Activated naive CD4-positive, alpha-beta T cell treated with anti-CD3 and anti-CD28 coated beads, Interleukin-2, amount 50 U/mL, for 24 hours (primary cell): ENCODE results near the gene CABLES1.

Experiments
- H3K27ac Mint-ChIP-seq: one replicate; pipeline ENCODE4 v1.8.0; 2021; ENCODE audit warnings: mild to moderate bottlenecking, mixed read lengths
- H3K27me3 Mint-ChIP-seq: one replicate; pipeline ENCODE4 v1.8.0; 2021; ENCODE audit warnings: mixed read lengths
- H3K36me3 Mint-ChIP-seq: one replicate; pipeline ENCODE4 v1.8.0; 2021; ENCODE audit warnings: mixed read lengths
- H3K4me1 Mint-ChIP-seq: one replicate; pipeline ENCODE4 v1.8.0; 2021; ENCODE audit warnings: mixed read lengths
- H3K4me3 Mint-ChIP-seq: one replicate; pipeline ENCODE4 v1.8.0; 2021; ENCODE audit warnings: mild to moderate bottlenecking, mixed read lengths
- H3K9me3 Mint-ChIP-seq: one replicate; pipeline ENCODE4 v1.8.0; 2021; ENCODE audit warnings: mixed read lengths

The CABLES1 gene

GRCh38 chr18:23129355-23130002 is 5.8 kb upstream of the CABLES1 start:
- Mint-ChIP-seq H3K4me1 (peaks cover 9% of the 10 kb centered on the region), H3K4me3 (no peak overlapping the region), H3K9me3 (no peaks in the 10 kb centered on the region), H3K27ac (no peak overlapping the region), H3K27me3 (peaks cover 12% of the 10 kb centered on the region), H3K36me3 (peaks cover 1% of the 10 kb centered on the region)

GRCh38 chr18:23131693-23132319 is 3.5 kb upstream of the CABLES1 start:
- Mint-ChIP-seq H3K9me3 (no peaks in the 10 kb centered on the region), H3K27ac (peak overlapping the region; percentile 23), H3K4me1 (peaks cover 13% of the 10 kb centered on the region), H3K36me3 (peaks cover 2% of the 10 kb centered on the region), H3K4me3 (no peak overlapping the region), H3K27me3 (peaks cover 18% of the 10 kb centered on the region)

DNA sequence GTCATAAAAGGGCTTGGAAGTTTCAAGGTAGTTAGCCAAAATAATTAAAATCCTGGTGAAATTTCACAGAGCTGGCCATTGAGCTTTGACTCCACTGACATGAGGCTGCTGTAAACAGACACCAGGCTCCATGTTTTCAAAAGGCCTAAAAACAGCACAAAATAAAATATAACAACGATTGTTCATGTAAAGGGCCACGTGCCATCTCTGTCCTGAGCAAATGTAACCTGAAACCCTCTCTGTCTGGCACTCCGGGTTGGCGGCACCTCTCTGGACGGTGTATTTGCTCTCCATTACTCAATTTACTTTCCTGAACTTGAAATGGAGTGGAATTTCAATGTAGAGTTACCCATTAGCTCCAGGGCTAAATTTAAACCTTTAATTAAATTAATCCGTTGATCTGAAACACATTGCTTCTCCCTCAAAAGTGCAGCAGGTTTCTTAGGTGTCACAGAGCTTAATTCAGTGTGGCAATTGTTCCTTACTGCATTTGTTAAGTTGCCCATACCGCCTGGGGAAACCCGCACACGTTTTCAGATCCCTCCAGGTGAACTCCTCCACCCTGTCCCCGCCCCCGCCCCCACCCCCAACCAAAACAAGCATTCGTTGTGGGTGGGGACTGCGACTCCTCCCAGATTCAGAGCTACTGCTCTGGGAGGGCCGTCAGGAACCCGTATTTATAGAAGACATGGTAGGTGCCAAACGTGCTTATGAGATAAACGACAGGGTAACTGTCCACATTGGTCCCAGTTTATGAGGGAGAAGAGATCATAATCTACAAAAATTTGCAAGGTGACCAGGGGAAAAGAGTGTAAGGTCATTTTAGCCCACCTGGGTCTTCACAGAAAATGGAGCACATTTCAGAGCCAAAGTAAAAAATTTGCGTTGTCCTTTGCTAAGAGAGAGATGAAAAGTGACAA is 1.2 kb upstream of the CABLES1 start:
- no peak overlapping the region for H3K27ac Mint-ChIP-seq
- H3K4me1 Mint-ChIP-seq = peaks cover 18% of the 10 kb centered on the region
- peaks cover 29% of the 10 kb centered on the region for H3K27me3 Mint-ChIP-seq
- H3K4me3 Mint-ChIP-seq = peak overlapping the region; percentile 78
- no peaks in the 10 kb centered on the region for H3K9me3 Mint-ChIP-seq
- H3K36me3 Mint-ChIP-seq = peaks cover 2% of the 10 kb centered on the region

DNA sequence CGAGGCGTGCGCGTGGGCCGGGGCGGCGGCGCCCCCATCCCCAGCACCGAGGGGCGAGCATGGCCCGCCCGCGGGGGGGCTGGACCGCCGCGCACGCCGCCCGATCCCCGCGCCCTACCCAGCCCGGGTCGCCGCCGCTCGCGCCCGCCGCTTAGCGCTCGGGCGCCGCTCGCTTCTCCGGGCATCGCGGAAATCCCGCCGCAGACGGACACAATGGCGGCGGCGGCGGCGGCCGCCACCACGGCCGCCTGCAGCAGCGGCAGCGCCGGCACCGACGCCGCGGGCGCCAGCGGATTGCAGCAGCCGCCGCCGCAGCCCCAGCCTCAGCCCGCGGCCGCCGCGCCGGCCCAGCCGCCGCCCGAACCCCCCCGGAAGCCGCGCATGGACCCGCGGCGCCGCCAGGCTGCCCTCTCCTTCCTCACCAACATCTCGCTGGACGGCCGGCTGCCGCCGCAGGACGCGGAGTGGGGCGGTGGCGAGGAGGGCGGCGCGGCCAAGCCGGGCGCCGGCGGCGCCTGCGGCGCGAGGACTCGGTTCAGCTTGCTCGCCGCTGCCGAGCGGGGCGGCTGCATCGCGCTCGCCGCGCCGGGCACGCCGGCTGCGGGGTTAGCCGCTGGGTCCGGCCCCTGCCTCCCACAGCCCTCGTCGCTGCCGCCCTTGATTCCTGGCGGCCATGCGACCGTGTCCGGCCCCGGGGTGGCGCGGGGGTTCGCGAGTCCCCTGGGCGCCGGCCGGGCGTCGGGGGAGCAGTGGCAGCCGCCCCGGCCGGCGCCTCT is 453 bp downstream of the CABLES1 start:
- peaks cover 29% of the 10 kb centered on the region for H3K27me3 Mint-ChIP-seq
- peaks cover 18% of the 10 kb centered on the region for H3K4me1 Mint-ChIP-seq
- H3K4me3 Mint-ChIP-seq = no peak overlapping the region
- H3K9me3 Mint-ChIP-seq = no peaks in the 10 kb centered on the region
- H3K36me3 Mint-ChIP-seq = peaks cover 2% of the 10 kb centered on the region
- H3K27ac Mint-ChIP-seq = no peak overlapping the region

DNA sequence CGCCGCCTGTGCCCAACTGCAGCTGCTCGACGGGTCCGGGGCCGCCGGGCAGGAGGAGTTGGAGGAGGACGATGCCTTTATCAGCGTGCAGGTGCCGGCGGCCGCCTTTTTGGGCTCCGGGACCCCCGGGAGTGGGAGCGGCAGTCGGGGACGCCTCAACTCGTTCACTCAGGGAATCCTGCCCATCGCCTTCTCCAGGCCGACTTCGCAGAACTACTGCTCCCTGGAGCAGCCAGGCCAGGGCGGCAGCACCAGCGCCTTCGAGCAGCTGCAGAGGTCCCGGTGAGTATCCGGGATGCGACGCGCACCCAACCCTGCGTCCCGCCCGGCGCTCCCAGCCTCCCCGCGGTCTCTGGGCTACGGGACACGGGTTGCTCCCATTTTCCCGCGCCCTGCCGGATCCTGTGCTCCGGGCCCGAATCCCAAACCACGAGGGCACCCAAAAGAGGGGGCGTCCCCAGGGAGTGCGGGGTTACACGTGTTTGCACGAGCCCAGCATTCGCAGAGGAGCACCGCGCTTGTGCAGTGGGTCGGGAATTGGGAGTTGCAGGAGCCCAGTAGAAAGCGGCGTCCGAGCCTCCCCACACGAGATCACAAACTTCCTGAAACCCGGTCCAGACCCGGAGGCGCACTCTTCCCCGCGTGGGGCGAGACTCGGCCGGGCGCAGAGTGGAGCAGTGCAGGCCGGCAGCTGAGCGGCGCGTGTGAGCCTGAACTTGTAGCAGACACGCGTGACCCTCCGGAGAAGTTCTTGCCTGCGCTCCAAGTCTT is 1.2 kb downstream of the CABLES1 start:
- peak overlapping the region; percentile 49 for H3K4me3 Mint-ChIP-seq
- H3K36me3 Mint-ChIP-seq = peaks cover 2% of the 10 kb centered on the region
- H3K4me1 Mint-ChIP-seq = peaks cover 18% of the 10 kb centered on the region
- peaks cover 29% of the 10 kb centered on the region for H3K27me3 Mint-ChIP-seq
- no peaks in the 10 kb centered on the region for H3K9me3 Mint-ChIP-seq
- peak overlapping the region; percentile 23 for H3K27ac Mint-ChIP-seq

- H3K4me1 Mint-ChIP-seq = peaks cover 15% of the 10 kb centered on the region
- peak overlapping the region; percentile 23 for H3K27ac Mint-ChIP-seq
- peaks cover 23% of the 10 kb centered on the region for H3K27me3 Mint-ChIP-seq
Observed at GRCh38 chr18:23137097-23137635, 1.9 kb downstream of the CABLES1 start.

DNA sequence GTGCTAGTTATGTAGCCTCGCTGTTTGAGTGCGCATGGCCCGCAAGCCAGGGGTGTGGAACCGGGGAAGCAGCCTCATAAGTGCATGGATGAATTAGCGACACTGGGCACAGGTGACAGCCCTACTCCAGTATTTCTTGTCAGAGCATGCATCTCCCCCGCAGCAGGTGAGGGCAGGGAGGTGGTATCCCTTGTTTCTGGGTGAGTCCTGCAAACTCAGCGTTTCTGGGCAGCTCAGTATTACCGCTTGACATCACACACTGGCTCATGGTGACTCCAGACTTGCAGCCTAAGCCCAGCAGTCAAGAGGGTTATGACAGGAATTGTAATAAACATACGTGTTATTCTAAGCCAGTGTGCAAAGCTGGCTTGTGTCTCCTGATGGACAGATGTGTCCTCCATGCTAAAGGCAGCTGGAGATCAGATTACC is 2.5 kb downstream of the CABLES1 start:
- Mint-ChIP-seq H3K27me3 (peaks cover 20% of the 10 kb centered on the region), H3K9me3 (no peaks in the 10 kb centered on the region), H3K4me1 (peaks cover 15% of the 10 kb centered on the region), H3K4me3 (no peak overlapping the region), H3K27ac (peak overlapping the region; percentile 11), H3K36me3 (peaks cover 2% of the 10 kb centered on the region)

More at GRCh38 chr18:23137097-23137635, 1.9 kb downstream of the CABLES1 start:
- H3K4me3 Mint-ChIP-seq = peak overlapping the region; percentile 49
- peaks cover 2% of the 10 kb centered on the region for H3K36me3 Mint-ChIP-seq
- H3K9me3 Mint-ChIP-seq = no peaks in the 10 kb centered on the region

GRCh38 chr18:23138471-23138870 is 3.2 kb downstream of the CABLES1 start:
- Mint-ChIP-seq H3K4me1 (peaks cover 15% of the 10 kb centered on the region), H3K27me3 (peaks cover 20% of the 10 kb centered on the region), H3K36me3 (peaks cover 2% of the 10 kb centered on the region), H3K27ac (no peak overlapping the region), H3K9me3 (no peaks in the 10 kb centered on the region), H3K4me3 (no peak overlapping the region)

- H3K27ac Mint-ChIP-seq = no peak overlapping the region
- H3K9me3 Mint-ChIP-seq = no peaks in the 10 kb centered on the region
- H3K27me3 Mint-ChIP-seq = peaks cover 10% of the 10 kb centered on the region
- no peaks in the 10 kb centered on the region for H3K36me3 Mint-ChIP-seq
- H3K4me3 Mint-ChIP-seq = no peak overlapping the region
- H3K4me1 Mint-ChIP-seq = peaks cover 5% of the 10 kb centered on the region
Observed at GRCh38 chr18:23141104-23141999, 6.1 kb downstream of the CABLES1 start.

- Mint-ChIP-seq H3K27ac (no peak overlapping the region), H3K9me3 (no peaks in the 10 kb centered on the region), H3K36me3 (no peaks in the 10 kb centered on the region), H3K4me3 (no peak overlapping the region), H3K4me1 (no peaks in the 10 kb centered on the region), H3K27me3 (peaks cover 7% of the 10 kb centered on the region)
Observed at GRCh38 chr18:23142251-23142929, 7.1 kb downstream of the CABLES1 start.

- no peak overlapping the region for H3K4me3 Mint-ChIP-seq
Observed at GRCh38 chr18:23143016-23143814, 7.9 kb downstream of the CABLES1 start.

GRCh38 chr18:23143815-23144261 is 8.6 kb downstream of the CABLES1 start:
- H3K9me3 Mint-ChIP-seq = no peaks in the 10 kb centered on the region
- H3K27ac Mint-ChIP-seq = no peak overlapping the region
- no peaks in the 10 kb centered on the region for H3K27me3 Mint-ChIP-seq
- no peaks in the 10 kb centered on the region for H3K4me1 Mint-ChIP-seq
- no peak overlapping the region for H3K4me3 Mint-ChIP-seq
- H3K36me3 Mint-ChIP-seq = no peaks in the 10 kb centered on the region

More at GRCh38 chr18:23143016-23143814, 7.9 kb downstream of the CABLES1 start:
- no peaks in the 10 kb centered on the region for H3K4me1 Mint-ChIP-seq
- H3K27me3 Mint-ChIP-seq = peaks cover under 1% of the 10 kb centered on the region
- H3K9me3 Mint-ChIP-seq = no peaks in the 10 kb centered on the region
- no peak overlapping the region for H3K27ac Mint-ChIP-seq
- no peaks in the 10 kb centered on the region for H3K36me3 Mint-ChIP-seq
